Mesendoderm (in vitro differentiated cells): ENCODE measurements around the gene CD14.
"Not testable (repeated sequence)": the region's sequence is repeated elsewhere in the genome, so short reads cannot be mapped to it uniquely, and the experiment has no call there.

ENCODE experiments used
- DNase-seq: peaks from one replicate; pipeline ENCODE4 v3.0.0; 2013
- H2AK5ac ChIP-seq: 2 replicates; pipeline ENCODE4 v1.6.1; 2013; ENCODE audit warnings: low read length, inconsistent platforms
- H2BK120ac ChIP-seq: 2 replicates; pipeline ENCODE4 v1.6.1; 2013; ENCODE audit warnings: low read depth, mild to moderate bottlenecking, low read length, moderate library complexity, mixed read lengths
- H2BK15ac ChIP-seq: replicated peaks from 2 replicates; pipeline ENCODE4 v1.6.1; 2013; ENCODE audit warnings: low read depth, mild to moderate bottlenecking, moderate library complexity
- H2BK5ac ChIP-seq: 2 replicates; pipeline ENCODE4 v1.6.1; 2013; ENCODE audit warnings: low read length, inconsistent platforms
- H3K18ac ChIP-seq: 2 replicates; pipeline ENCODE4 v1.6.1; 2013; ENCODE audit warnings: mild to moderate bottlenecking, low read length, mixed read lengths
- H3K23ac ChIP-seq: one replicate; pipeline ENCODE4 v1.6.1; 2013; ENCODE audit warnings: low read length
- H3K27ac ChIP-seq: 2 replicates; pipeline ENCODE4 v1.5.1; 2013; ENCODE audit warnings: low read depth, mild to moderate bottlenecking, inconsistent platforms, low read length, moderate library complexity
- H3K27me3 ChIP-seq: 2 replicates; pipeline ENCODE4 v1.6.1; 2013; ENCODE audit warnings: low read length, control low read depth, mild to moderate bottlenecking, inconsistent platforms; ENCODE audit not compliant: insufficient read depth, poor library complexity
- H3K36me3 ChIP-seq: 2 replicates; pipeline ENCODE4 v1.6.1; 2013; ENCODE audit warnings: low read length, inconsistent platforms; ENCODE audit not compliant: control insufficient read depth, insufficient read depth
- H3K4ac ChIP-seq: one replicate; pipeline ENCODE4 v1.6.1; 2013; ENCODE audit warnings: low read depth, mild to moderate bottlenecking, low read length, moderate library complexity
- H3K4me1 ChIP-seq: 2 replicates; pipeline ENCODE4 v1.6.1; 2013; ENCODE audit warnings: low read depth, low read length, inconsistent platforms; ENCODE audit not compliant: control insufficient read depth
- H3K4me2 ChIP-seq: 2 replicates; pipeline ENCODE4 v1.6.1; 2013; ENCODE audit warnings: low read length
- H3K4me3 ChIP-seq: 2 replicates; pipeline ENCODE4 v1.5.1; 2013; ENCODE audit warnings: mild to moderate bottlenecking, low read length
- H3K56ac ChIP-seq: one replicate; pipeline ENCODE4 v1.6.1; 2013; ENCODE audit warnings: low read length
- H3K79me1 ChIP-seq: 2 replicates; pipeline ENCODE4 v1.6.1; 2013; ENCODE audit warnings: low read length, inconsistent platforms
- H3K79me2 ChIP-seq: 2 replicates; pipeline ENCODE4 v1.6.1; 2013; ENCODE audit warnings: mild to moderate bottlenecking, low read length; ENCODE audit not compliant: control insufficient read depth, insufficient read depth
- H3K9ac ChIP-seq: 2 replicates; pipeline ENCODE4 v1.6.1; 2013; ENCODE audit warnings: low read length, inconsistent platforms
- H4K5ac ChIP-seq: one replicate; pipeline ENCODE4 v1.6.1; 2013; ENCODE audit warnings: low read length
- H4K8ac ChIP-seq: one replicate; pipeline ENCODE4 v1.6.1; 2013; ENCODE audit warnings: low read depth, mild to moderate bottlenecking, control low read depth, low read length, moderate library complexity
- WGBS: extraction: QIAGEN DNeasy Blood & Tissue Kit; methylation state at CpG from one replicate; pipeline ENCODE4 v1.1.7; 2013; ENCODE audit warnings: low lambda C conversion rate, missing lambda C conversion rate; ENCODE audit not compliant: insufficient coverage; ENCODE audit errors: extremely low coverage; 5-methylcytosine and 5-hydroxymethylcytosine counted together

CD14 gene

GRCh38 chr5:140673187-140673976 lies 40.4 kb upstream of the CD14 start, which contains the start of gene DND1:
TSS of gene DND1 (minus strand) at chr5:140673576. CDS start at chr5:140673542, 34 bp downstream.
- Histone ChIP-seq H2BK15ac (no peak within 1 kb of the TSS), H4K5ac (no peak within 1 kb of the TSS), H3K23ac (no peak within 1 kb of the TSS), H3K56ac (no peak within 1 kb of the TSS), H3K4me1 (no peaks in the 10 kb centered on the region), H3K9ac (no peak within 1 kb of the TSS), H3K79me2 (no peaks in the 10 kb centered on the region), H3K18ac (no peak within 1 kb of the TSS), H2AK5ac (no peak within 1 kb of the TSS), H3K4me3 (no peak within 1 kb of the TSS), H3K36me3 (peaks cover 24% of the 10 kb centered on the region), H2BK5ac (no peak within 1 kb of the TSS), H4K8ac (no peak within 1 kb of the TSS), H2BK120ac (no peak within 1 kb of the TSS), H3K27ac (no peak within 1 kb of the TSS), H3K79me1 (no peaks in the 10 kb centered on the region), H3K27me3 (no peaks in the 10 kb centered on the region), H3K4ac (no peak within 1 kb of the TSS), H3K4me2 (no peak within 1 kb of the TSS)
- no CpG with 5 or more reads among the region's 45 CpGs for WGBS
- no peak for DNase-seq

- no peak overlapping the region for H2BK15ac ChIP-seq
- H3K27me3 ChIP-seq: no peaks in the 10 kb centered on the region
- no peak overlapping the region for H2AK5ac ChIP-seq
- no peaks in the 10 kb centered on the region for H3K79me2 ChIP-seq
- no peak overlapping the region for H3K4me3 ChIP-seq
- H2BK5ac ChIP-seq: no peak overlapping the region
- H3K18ac ChIP-seq: no peak overlapping the region
- H3K4me1 ChIP-seq: no peaks in the 10 kb centered on the region
- no peak overlapping the region for H3K4me2 ChIP-seq
- H3K9ac ChIP-seq: no peak overlapping the region
- no peak overlapping the region for H3K56ac ChIP-seq
- WGBS: no CpG with 5 or more reads among the region's 70 CpGs
- H4K8ac ChIP-seq: no peak overlapping the region
- no peak overlapping the region for H4K5ac ChIP-seq
- H3K4ac ChIP-seq: no peak overlapping the region
- H3K27ac ChIP-seq: no peak overlapping the region
- H3K36me3 ChIP-seq: peaks cover 24% of the 10 kb centered on the region
- H3K79me1 ChIP-seq: no peaks in the 10 kb centered on the region
- DNase-seq: no peak
- no peak overlapping the region for H2BK120ac ChIP-seq
- H3K23ac ChIP-seq: no peak overlapping the region
Measured at GRCh38 chr5:140672455-140673186, 39.6 kb upstream of the CD14 start.

GRCh38 chr5:140671472-140672125 lies 38.6 kb upstream of the CD14 start:
- Histone ChIP-seq H3K36me3 (peaks cover 20% of the 10 kb centered on the region), H3K4ac (no peak overlapping the region), H4K8ac (no peak overlapping the region), H3K23ac (no peak overlapping the region), H3K27me3 (no peaks in the 10 kb centered on the region), H3K4me1 (no peaks in the 10 kb centered on the region), H2BK15ac (no peak overlapping the region), H2BK5ac (no peak overlapping the region), H3K27ac (no peak overlapping the region), H3K79me2 (peaks cover 6% of the 10 kb centered on the region), H3K56ac (no peak overlapping the region), H2BK120ac (no peak overlapping the region), H2AK5ac (no peak overlapping the region), H3K4me2 (no peak overlapping the region), H3K9ac (no peak overlapping the region), H4K5ac (no peak overlapping the region), H3K79me1 (peaks cover 6% of the 10 kb centered on the region), H3K18ac (no peak overlapping the region), H3K4me3 (no peak overlapping the region)
- DNase-seq: no peak
- WGBS: no CpG with 5 or more reads among the region's 7 CpGs

- H3K79me2 ChIP-seq, H3K23ac ChIP-seq, H3K27me3 ChIP-seq, H3K4me2 ChIP-seq, H2BK5ac ChIP-seq, H3K9ac ChIP-seq, H3K4ac ChIP-seq, H2BK120ac ChIP-seq, H3K18ac ChIP-seq, H3K79me1 ChIP-seq, H2BK15ac ChIP-seq, H3K4me1 ChIP-seq, H4K5ac ChIP-seq, H2AK5ac ChIP-seq, DNase-seq, H3K56ac ChIP-seq, H3K4me3 ChIP-seq, H4K8ac ChIP-seq, H3K27ac ChIP-seq: not testable (repeated sequence)
- H3K36me3 ChIP-seq: peaks cover 15% of the 10 kb centered on the region
- WGBS: no CpG with 5 or more reads among the region's 4 CpGs
Measured at GRCh38 chr5:140671035-140671434, 38.1 kb upstream of the CD14 start.

- Histone ChIP-seq H3K23ac (no peak within 1 kb of the TSS), H3K56ac (peak within 1 kb of the TSS; percentile 94), H3K4me2 (peak within 1 kb of the TSS; percentile 46), H3K4ac (no peak within 1 kb of the TSS), H2BK15ac (no peak within 1 kb of the TSS), H3K4me3 (peak within 1 kb of the TSS; percentile 86), H2AK5ac (no peak within 1 kb of the TSS), H2BK120ac (no peak within 1 kb of the TSS), H3K79me2 (peaks cover 17% of the 10 kb centered on the region), H3K18ac (no peak within 1 kb of the TSS), H3K27ac (no peak within 1 kb of the TSS), H4K8ac (no peak within 1 kb of the TSS), H3K27me3 (no peaks in the 10 kb centered on the region), H2BK5ac (no peak within 1 kb of the TSS), H3K9ac (peak within 1 kb of the TSS; percentile 90), H3K79me1 (peaks cover 8% of the 10 kb centered on the region), H3K4me1 (no peaks in the 10 kb centered on the region), H3K36me3 (peaks cover 6% of the 10 kb centered on the region), H4K5ac (no peak within 1 kb of the TSS)
- peak; percentile 97 for DNase-seq
- whole genome bisulfite sequencing: no CpG with 5 or more reads among the region's 54 CpGs
Measured at GRCh38 chr5:140664359-140665119, 31.6 kb upstream of the CD14 start, which contains the start of gene WDR55. TSS of gene WDR55 (plus strand) at chr5:140664904. CDS start at chr5:140664913, 9 bp downstream.
